Astrocyte of the spinal cord (primary cell): Measurements from ENCODE around the gene PTAR1.
A peak's percentile ranks its signal among the peaks of the same experiment; 100 is the strongest.

Experiments used
- DNase-seq: peaks from one replicate; pipeline ENCODE4 v3.0.0; 2011; ENCODE audit warnings: low read depth, low spot score
- H3K4me3 ChIP-seq: 2 replicates; pipeline ENCODE4 v1.5.1; 2011; ENCODE audit warnings: low read depth, mild to moderate bottlenecking, low read length, moderate library complexity
- CTCF ChIP-seq: IDR thresholded peaks from 2 replicates; pipeline ENCODE4 v1.5.1; 2012; ENCODE audit warnings: low read depth, mild to moderate bottlenecking, low read length, inconsistent platforms
- in situ Hi-C: cut with HindIII; loops from 2 replicates; pipeline ENCODE4 v1.10.0; 2017; ENCODE audit warnings: low sequenced_read_pairs

Gene PTAR1

DNA sequence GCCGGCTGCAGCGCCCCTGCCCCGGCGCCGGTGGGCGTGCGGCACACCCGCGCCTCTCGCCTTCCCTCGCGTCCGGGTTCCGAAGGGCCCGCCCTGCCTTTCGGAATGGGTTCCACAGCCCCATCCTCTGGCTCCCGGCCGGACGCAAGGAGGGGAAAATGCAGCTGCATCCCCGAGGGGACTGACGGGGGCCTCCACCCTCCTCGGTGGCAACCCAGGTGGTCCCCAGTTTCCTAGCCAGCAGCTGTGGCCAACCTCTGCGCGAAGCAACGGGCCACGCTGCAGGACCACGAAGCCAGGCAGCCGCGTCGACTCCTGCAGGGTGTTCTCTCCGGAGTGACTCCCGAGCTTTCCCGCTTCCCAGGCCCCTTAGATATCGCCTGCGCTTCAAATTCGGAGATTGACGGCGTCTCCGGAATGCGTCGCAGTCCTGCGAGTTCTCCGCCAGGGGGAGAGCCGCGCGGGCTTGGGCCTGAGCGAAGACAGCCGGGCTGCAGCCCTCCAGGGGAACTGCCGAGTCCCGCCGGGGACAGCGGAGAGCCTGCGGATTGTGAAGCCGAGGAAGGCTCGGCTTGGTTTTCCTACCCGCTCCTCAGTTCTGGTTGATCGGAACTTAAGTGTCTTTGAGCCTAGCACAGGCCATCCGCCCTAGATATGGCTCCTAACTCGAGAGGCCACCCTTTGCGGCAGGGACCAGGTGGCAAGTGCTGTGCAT lies 87.1 kb downstream of the PTAR1 start:
- DNase-seq: peak; percentile 90
- peak overlapping the region; percentile 59 for H3K4me3 ChIP-seq
- in situ Hi-C loops: no loop called here
- TF ChIP-seq CTCF: peak; percentile 93

- peak within 1 kb of the TSS; percentile 62 for H3K4me3 ChIP-seq
- in situ Hi-C loops: no loop called here
- DNase-seq: peak; percentile 40
- no peak for TF ChIP-seq CTCF
Measured at GRCh38 chr9:69671879-69672595, 87.8 kb downstream of the PTAR1 start, which contains the start of gene APBA1. APBA1 (minus strand) TSS chr9:69672371.

DNA sequence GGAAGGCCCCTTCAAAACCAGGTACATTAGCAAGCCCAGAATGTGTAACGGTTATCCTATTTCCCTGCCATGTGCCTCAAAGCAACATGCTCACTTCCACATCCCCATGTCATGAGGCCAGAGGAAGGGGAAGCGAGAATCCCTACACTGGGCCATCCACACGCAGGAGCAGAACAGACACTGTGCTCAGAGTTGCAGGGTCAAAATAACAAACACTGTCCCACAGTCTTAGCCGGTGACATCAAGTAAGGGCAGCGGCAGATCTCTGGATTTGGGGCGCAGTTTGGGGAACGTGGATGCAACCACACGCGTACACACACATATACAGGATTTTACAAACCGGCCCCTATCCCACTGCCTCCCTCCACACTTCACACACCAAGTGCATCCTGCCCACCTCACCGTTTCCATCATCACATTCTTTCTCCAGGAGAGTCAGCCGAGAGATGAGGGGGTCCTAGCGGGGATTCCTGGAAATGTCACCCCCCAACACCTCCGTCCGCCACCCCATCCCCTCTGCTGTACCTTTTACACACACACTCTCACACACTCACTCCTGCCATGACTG lies 88.4 kb downstream of the PTAR1 start:
- in situ Hi-C loops: no loop called here
- H3K4me3 ChIP-seq: peak overlapping the region; percentile 62
- no peak for DNase-seq
- no peak for TF ChIP-seq CTCF

- DNase-seq: no peak
- H3K4me3 ChIP-seq: no peak overlapping the region
- no peak for TF ChIP-seq CTCF
- in situ Hi-C loops: no loop called here
Measured at GRCh38 chr9:69667306-69667705, 92.5 kb downstream of the PTAR1 start.

- H3K4me3 ChIP-seq: no peak overlapping the region
- in situ Hi-C loops: no loop called here
- no peak for DNase-seq
- no peak for TF ChIP-seq CTCF
Measured at GRCh38 chr9:69660304-69660703, 99.5 kb downstream of the PTAR1 start.
